Fibroblast of mammary gland (primary cell): ENCODE measurements around the gene SMG1.

Experiments
- DNase-seq: peaks from one replicate; pipeline ENCODE4 v3.0.0-alpha.2; 2010; ENCODE audit warnings: low read depth
- H3K4me3 ChIP-seq: 2 replicates; pipeline ENCODE4 v1.5.1; 2011; ENCODE audit warnings: low read depth, mild to moderate bottlenecking, low read length, moderate library complexity; ENCODE audit not compliant: control insufficient read depth
- TF ChIP-seq, protein P1 (sequence below): conservative IDR thresholded peaks from 2 replicates; pipeline ENCODE4 v1.5.1; 2011; ENCODE audit warnings: low read depth, low read length, inconsistent platforms; ENCODE audit not compliant: control insufficient read depth, insufficient read depth

The SMG1 gene

DNA sequence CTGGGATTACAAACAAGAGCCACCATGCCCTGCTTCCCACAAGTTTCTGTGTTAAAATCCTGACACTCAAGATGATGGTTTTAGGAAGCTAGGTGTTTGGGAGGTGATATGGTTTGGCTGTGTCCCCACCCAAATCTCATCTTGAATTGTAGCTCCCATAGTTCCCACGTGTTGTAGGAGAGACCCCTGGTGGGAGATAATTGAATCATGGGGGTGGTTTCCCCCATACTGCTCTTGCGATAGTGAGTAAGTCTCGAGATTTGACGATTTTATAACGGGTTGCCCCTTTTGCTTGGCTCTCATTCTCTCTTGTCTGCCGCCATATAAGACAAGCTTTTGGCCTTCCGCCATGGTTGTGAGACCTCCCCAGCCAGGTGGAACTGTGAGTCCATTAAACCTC lies 17.2 kb upstream of the SMG1 start:
- DNase-seq, result no peak
- TF ChIP-seq, protein P1, sequence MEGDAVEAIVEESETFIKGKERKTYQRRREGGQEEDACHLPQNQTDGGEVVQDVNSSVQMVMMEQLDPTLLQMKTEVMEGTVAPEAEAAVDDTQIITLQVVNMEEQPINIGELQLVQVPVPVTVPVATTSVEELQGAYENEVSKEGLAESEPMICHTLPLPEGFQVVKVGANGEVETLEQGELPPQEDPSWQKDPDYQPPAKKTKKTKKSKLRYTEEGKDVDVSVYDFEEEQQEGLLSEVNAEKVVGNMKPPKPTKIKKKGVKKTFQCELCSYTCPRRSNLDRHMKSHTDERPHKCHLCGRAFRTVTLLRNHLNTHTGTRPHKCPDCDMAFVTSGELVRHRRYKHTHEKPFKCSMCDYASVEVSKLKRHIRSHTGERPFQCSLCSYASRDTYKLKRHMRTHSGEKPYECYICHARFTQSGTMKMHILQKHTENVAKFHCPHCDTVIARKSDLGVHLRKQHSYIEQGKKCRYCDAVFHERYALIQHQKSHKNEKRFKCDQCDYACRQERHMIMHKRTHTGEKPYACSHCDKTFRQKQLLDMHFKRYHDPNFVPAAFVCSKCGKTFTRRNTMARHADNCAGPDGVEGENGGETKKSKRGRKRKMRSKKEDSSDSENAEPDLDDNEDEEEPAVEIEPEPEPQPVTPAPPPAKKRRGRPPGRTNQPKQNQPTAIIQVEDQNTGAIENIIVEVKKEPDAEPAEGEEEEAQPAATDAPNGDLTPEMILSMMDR, result no peak
- no peak overlapping the region for H3K4me3 ChIP-seq

DNA sequence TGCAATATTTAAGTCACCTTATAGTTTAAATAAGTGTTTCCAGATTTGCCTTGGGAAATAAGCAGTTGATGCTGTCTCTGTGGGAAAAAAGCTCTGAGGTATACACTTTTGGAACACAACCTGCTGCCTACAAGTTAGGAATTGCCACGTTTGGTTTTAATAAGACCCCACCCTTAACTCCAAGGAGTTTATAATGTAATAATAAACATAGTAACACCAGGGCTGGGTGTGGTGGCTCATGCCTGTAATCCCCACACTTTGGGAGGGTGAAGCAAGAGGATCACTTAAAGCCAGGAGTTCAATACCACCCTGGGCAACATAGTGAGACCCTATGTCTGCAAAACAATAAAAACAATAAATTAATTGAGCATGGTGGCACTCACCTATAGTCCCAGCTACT lies 15.9 kb upstream of the SMG1 start:
- H3K4me3 ChIP-seq, result no peak overlapping the region
- TF ChIP-seq, protein P1, result no peak
- no peak for DNase-seq

DNA sequence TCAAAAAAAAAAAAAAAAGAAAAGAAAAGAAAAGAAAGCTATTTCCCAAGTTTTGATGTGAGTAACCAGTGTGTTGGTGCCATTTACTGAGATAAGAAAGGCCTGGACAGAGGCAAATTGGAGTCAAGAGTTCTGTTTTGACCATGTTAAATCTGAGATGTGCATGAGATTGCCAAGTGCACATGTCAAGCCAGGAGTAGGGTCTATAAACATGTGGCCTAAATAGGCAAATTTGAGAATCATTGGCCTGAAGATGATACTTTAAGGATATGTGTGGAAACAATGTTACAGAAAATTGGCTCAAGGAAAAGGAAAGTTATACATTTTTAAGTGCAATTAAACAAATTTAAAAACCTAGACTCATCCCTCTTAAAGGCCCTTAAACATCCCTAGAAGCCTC lies 15.3 kb upstream of the SMG1 start:
- H3K4me3 ChIP-seq, result no peak overlapping the region
- no peak for DNase-seq
- TF ChIP-seq, protein P1, result no peak

DNA sequence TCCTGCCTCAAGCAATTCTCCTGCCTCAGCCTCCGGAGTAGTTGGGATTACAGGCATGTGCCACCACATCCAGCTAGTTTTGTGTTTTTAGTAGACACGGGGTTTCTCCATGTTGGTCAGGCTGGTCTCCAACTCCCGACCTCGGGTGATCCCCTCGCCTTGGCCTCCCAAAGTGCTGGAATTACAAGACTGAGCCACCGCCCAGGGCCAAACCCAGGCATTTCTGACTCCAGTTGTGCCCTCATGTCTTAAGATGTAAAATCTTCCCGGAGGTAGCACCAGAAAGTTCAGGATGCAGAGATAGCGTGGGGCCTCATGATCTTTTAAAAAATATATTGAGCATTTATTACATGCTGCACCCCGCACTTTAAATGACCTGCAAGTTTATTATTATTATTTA lies 12.8 kb upstream of the SMG1 start:
- no peak overlapping the region for H3K4me3 ChIP-seq
- TF ChIP-seq, protein P1, result no peak
- no peak for DNase-seq

DNA sequence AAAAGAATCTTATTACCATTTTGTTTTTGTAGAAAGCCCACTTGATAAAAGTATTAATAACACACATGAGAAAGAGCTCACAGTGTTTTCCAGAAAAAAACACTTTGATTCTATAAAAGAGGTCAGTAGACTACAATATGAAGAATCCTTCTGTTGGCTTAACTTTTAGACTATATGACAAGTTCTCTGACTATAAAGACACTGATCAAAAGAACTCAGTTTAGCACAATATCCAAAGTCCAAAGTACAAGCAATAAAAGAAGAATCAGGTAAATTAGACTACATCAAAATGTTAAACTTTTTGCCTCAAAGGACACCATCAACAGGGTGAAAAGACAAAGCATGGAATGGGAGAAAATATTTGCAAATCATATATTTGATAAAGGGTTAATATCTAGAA lies 11.2 kb upstream of the SMG1 start:
- no peak for DNase-seq
- TF ChIP-seq, protein P1, result no peak

DNA sequence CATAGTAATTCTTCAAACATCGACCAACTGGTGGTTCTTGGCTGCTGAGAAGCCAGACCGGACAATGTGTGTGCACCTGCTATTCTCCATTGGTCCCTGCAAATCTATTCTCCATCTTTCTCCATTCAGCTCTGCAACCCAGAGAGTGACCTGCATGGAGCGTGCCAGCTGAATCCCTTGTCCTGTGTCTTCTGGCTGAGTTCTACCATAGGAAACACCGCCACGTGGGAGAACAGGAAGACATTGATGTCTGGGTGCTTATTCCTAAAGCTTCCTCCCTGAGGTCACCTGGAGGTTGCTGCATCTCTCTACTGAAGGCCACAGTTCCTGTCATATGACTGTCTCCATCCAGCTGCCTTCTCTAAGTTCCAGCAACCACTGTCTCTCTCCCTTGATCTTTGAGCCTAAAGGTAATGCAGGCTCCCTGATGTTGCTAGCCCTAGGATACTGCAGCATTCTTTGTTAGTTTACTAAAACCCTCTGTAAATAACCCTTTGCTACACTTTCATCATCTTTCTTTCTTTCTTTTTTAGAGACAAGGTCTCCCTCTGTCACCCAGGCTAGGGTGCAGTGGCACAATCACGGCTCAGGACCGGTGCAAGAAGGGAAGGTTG lies 10.6 kb upstream of the SMG1 start:
- TF ChIP-seq, protein P1, result no peak
- DNase-seq, result no peak
- H3K4me3 ChIP-seq, result no peak overlapping the region

More for the DNA sequence above, 11.2 kb upstream of the SMG1 start:
- no peak overlapping the region for H3K4me3 ChIP-seq

DNA sequence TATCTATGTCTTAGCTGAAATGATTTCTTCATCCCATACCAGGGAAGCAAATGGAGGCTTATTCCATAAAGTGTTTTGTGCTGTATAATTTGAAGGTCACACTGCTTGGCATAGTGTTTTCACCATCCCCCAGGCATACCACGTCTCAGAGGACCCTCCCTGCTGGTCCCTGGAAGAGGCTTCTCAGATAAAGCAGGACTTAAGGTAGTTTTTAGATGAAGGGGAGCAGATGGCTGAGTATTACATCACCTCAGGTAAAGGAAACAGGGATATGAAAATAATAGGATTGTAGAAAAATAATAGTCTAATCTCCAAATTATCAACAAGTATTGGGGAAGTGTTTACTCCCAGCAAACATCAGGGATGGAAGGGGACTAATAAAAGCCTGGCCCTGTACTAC lies 7.3 kb upstream of the SMG1 start:
- no peak for DNase-seq
- no peak overlapping the region for H3K4me3 ChIP-seq
- TF ChIP-seq, protein P1, result no peak
